Neuron (in vitro differentiated cells): ENCODE results near the gene TGM5.
"Not testable (repeated sequence)": the region's sequence is repeated elsewhere in the genome, so short reads cannot be mapped to it uniquely, and the experiment has no call there.

Experiments
- H2AFZ ChIP-seq: one replicate; pipeline ENCODE4 v1.6.1; 2013; ENCODE audit warnings: low read depth, mild to moderate bottlenecking, inconsistent platforms, low read length, moderate library complexity
- H3K27me3 ChIP-seq: one replicate; pipeline ENCODE4 v1.6.1; 2013; ENCODE audit warnings: low read length; ENCODE audit not compliant: insufficient read depth
- H3K36me3 ChIP-seq: one replicate; pipeline ENCODE4 v1.6.1; 2013; ENCODE audit warnings: low read length; ENCODE audit not compliant: insufficient read depth
- H3K4me1 ChIP-seq: one replicate; pipeline ENCODE4 v1.6.1; 2013; ENCODE audit warnings: low read length; ENCODE audit not compliant: insufficient read depth
- H3K4me3 ChIP-seq: 2 replicates; pipeline ENCODE4 v1.5.1; 2013; ENCODE audit warnings: mild to moderate bottlenecking, low read length, moderate library complexity
- H3K9me3 ChIP-seq: one replicate; pipeline ENCODE4 v1.6.1; 2013; ENCODE audit warnings: low read length

TGM5 gene

DNA sequence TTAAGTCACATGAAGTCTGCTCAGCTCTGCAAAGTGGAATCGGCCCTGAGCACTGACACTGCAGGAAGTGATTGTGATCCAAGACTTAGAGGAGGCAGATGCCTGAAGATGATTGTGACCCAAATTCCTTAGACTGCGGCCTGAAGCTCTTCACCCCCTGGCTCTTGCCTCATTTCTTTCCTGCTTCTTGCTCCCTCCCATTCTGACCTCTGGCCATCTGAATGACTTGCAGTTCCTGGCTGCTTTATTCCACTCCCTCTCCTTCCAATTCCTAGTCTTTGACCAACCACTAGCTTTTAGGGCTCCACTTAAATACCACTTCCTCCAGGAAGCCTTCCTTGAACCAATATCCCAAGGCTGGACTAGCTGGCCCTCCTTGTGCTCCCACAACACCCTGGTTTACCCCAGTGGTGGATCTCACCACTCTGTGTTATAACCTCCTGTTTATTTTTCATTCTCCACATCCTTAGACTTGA, 36.0 kb downstream of the TGM5 start:
- Histone ChIP-seq H3K4me3 (no peak overlapping the region), H3K27me3 (peaks cover 7% of the 10 kb centered on the region), H3K4me1 (no peaks in the 10 kb centered on the region), H3K9me3 (no peaks in the 10 kb centered on the region), H2AFZ (no peak overlapping the region), H3K36me3 (no peaks in the 10 kb centered on the region)

DNA sequence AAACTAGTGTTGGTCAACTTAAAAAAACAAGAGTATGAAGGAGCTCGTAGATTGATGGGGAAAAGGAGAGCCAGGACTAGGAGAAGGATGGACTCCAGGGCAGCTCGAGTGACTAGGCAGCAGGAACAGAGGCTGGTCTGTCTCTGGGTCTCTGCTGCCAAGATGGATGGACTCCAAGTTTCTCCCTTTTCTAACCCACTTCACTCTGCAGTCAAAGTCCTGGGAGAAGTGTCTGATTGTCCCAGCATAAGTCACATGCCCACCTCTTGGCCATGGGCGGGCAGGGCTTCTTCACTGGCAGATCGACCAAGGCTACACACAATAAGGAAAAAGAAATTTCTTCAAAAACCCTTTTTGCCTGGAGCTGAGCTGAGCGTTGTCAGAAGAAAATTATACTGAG, 36.8 kb downstream of the TGM5 start:
- Histone ChIP-seq H3K36me3 (no peaks in the 10 kb centered on the region), H2AFZ (no peak overlapping the region), H3K27me3 (peaks cover 7% of the 10 kb centered on the region), H3K4me1 (no peaks in the 10 kb centered on the region), H3K4me3 (no peak overlapping the region), H3K9me3 (no peaks in the 10 kb centered on the region)

DNA sequence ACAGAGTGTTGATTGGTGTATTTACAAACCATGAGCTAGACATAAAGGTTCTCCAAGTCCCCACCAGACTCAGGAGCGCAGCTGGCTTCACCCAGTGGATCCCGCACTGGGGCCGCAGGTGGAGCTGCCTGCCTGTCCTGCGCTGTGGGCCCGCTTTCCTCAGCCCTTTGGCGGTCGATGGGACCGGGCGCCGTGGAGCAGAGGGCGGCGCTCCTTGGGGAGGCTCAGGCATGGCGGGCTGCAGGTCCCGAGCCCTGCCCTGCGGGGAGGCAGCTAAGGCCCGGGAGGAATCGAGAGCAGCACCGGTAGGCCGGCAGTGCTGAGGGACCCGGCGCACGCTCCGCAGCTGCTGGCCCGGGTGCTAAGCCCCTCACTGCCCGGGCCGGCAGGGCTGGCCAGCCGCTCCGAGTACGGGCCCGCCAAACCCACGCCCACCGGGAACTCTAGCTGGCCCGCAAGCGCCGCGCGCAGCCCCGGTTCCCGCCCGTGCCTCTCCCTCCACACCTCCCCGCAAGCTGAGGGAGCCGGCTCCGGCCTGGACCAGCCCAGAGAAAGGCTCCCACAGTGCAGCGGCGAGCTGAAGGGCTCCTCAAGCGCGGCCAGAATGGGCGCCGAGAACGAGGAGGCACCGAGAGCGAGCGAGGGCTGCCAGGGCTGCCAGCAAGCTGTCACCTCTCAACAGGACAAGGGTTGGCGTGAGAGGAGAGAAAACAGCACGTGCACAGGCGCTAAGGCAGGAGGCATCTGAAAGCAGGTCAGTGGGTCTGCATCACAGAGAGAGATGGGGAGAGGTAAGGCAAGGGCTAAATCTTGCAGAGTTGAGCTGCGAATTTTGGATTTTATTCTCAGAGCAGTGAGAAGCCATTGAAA, 40.1 kb downstream of the TGM5 start:
- Histone ChIP-seq H3K27me3 (peaks cover 4% of the 10 kb centered on the region), H3K36me3 (no peaks in the 10 kb centered on the region), H3K4me1 (no peaks in the 10 kb centered on the region), H3K9me3 (no peaks in the 10 kb centered on the region), H2AFZ (no peak overlapping the region), H3K4me3 (no peak overlapping the region)

GRCh38 chr15:43225950-43226255, 40.8 kb downstream of the TGM5 start:
- H3K36me3 ChIP-seq, H3K27me3 ChIP-seq, H3K9me3 ChIP-seq, H3K4me3 ChIP-seq, H3K4me1 ChIP-seq, H2AFZ ChIP-seq: not testable (repeated sequence)

GRCh38 chr15:43225201-43225949, 41.4 kb downstream of the TGM5 start:
- no peaks in the 10 kb centered on the region for H3K4me1 ChIP-seq
- H2AFZ ChIP-seq = no peak overlapping the region

DNA sequence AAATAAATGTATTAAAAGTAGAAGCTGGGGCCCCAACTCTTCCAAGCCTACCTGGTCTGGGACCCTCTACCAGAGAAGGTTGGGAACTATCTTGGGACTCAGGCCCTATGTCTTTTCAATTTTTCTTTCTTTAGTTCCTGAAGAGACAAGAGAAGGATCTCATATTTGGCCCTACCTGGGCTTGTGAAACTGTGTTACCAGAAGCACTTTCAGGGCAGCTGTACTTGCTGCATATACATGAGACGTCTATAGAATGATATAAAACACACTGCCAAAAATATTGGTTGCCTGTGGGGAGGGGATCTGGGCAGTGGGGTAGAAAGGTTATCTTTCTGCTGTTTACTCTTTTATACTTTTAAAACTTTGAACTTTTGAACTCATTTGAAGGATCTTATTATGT, 45.3 kb downstream of the TGM5 start:
- Histone ChIP-seq H3K4me1 (peaks cover 5% of the 10 kb centered on the region), H3K9me3 (no peaks in the 10 kb centered on the region), H2AFZ (no peak overlapping the region), H3K4me3 (no peak overlapping the region), H3K36me3 (no peaks in the 10 kb centered on the region), H3K27me3 (peaks cover 2% of the 10 kb centered on the region)

More at GRCh38 chr15:43225201-43225949, 41.4 kb downstream of the TGM5 start:
- H3K4me3 ChIP-seq = no peak overlapping the region
- H3K9me3 ChIP-seq = no peaks in the 10 kb centered on the region
- peaks cover 6% of the 10 kb centered on the region for H3K27me3 ChIP-seq
- no peaks in the 10 kb centered on the region for H3K36me3 ChIP-seq

- H3K4me3 ChIP-seq = no peak within 1 kb of the TSS
Observed at GRCh38 chr15:43220991-43221403, 45.7 kb downstream of the TGM5 start, which contains the start of gene EPB42. Gene EPB42 (minus strand): TSS chr15:43221018. CDS start chr15:43220825, 193 bp downstream.

DNA sequence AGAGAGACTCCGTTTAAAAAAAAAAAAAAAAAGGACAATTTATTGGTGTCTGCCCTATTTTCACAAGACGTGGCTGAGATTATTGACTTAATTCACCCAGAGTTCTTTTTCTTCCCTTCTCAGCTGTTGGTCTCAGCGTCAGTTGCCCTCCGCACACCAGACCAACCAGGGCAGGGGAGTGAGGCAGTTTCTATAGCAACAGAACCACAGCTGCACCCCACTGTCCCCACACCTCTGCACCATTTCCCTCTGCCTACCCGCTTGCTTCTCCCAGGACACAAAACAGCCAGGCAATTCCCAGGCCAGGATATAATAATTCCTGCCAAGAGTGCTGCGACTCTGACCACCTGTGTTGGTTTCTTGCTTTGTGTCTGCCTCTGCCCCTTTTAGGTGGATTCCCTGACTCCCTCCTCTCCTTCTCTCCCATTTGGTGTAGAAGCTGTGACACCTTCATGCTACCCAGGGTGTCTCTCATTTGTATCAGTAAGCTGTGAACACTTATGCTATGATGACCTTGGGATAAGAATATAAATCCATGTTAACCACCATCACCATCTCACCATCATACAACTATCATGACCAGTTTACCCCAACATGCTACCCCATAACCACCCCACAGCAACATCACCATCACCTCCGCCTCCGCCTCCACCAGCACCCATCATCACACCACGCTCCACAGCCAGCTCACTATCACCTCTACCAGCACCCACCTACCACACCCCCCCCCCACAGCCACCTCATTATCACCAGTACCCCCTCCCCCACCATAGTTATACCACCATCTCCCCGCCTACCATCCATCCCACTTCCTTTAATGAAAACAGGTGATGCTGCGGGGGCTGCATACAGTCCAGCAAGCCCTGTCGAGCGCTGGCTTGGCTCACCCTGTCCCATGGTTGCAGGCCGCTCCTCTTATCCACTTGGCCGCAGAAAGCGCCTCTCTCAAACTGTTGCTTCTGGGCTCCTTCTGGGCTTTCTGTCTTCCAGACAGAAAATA, 46.5 kb downstream of the TGM5 start:
- Histone ChIP-seq H3K27me3 (peaks cover 2% of the 10 kb centered on the region), H3K9me3 (no peaks in the 10 kb centered on the region), H3K4me3 (no peak overlapping the region), H2AFZ (no peak overlapping the region), H3K36me3 (no peaks in the 10 kb centered on the region), H3K4me1 (peaks cover 5% of the 10 kb centered on the region)

More at GRCh38 chr15:43220991-43221403, 45.7 kb downstream of the TGM5 start, which contains the start of gene EPB42:
- H2AFZ ChIP-seq = no peak within 1 kb of the TSS
- H3K9me3 ChIP-seq = no peaks in the 10 kb centered on the region
- H3K4me1 ChIP-seq = peaks cover 5% of the 10 kb centered on the region
- no peaks in the 10 kb centered on the region for H3K36me3 ChIP-seq
- H3K27me3 ChIP-seq = peaks cover 2% of the 10 kb centered on the region

DNA sequence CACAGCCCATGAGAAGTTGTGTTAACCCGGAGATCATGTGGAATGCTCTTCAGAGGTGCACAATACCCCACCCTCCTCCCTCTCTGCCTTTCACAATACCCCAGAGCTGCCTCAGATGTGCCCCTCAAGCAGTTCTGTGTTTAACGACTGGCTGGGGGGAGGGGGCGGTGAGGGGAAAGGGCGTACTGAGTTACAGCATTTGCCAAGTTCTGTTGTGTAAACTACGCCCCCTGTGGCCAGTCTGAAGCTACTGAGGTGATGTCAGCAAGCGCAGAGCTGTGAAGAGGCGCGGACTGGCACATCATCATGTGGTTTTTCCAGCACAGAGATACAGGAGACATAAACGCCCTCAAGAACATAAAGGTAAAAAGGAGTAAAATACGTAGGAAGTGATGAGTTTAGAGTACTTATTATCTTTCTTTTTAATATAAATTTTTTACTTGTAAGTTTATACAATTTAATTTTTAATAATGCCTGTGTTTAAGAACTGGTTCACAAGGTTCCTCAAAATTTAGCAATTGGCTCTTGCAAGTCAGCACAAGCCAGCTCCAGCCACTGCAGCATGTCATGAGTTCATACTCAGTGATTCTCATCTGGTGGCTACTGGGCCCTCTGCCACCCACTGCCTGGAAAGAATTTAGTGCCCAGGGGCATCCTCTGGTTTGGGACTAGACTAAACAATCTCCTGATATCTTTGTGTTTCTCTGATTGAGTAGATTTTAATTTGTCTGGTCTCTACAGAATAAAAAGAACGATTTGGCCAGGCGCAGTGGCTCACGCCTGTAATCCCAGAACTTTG, 47.6 kb downstream of the TGM5 start:
- Histone ChIP-seq H3K27me3 (peaks cover 2% of the 10 kb centered on the region), H3K9me3 (no peaks in the 10 kb centered on the region), H3K4me1 (peaks cover 5% of the 10 kb centered on the region), H3K4me3 (no peak overlapping the region), H3K36me3 (no peaks in the 10 kb centered on the region), H2AFZ (no peak overlapping the region)

GRCh38 chr15:43215961-43216360, 50.8 kb downstream of the TGM5 start:
- H3K36me3 ChIP-seq = no peaks in the 10 kb centered on the region
- H3K4me1 ChIP-seq = peaks cover 5% of the 10 kb centered on the region
- H2AFZ ChIP-seq = no peak overlapping the region
- H3K4me3 ChIP-seq = no peak overlapping the region
- H3K27me3 ChIP-seq = no peaks in the 10 kb centered on the region
- no peaks in the 10 kb centered on the region for H3K9me3 ChIP-seq

DNA sequence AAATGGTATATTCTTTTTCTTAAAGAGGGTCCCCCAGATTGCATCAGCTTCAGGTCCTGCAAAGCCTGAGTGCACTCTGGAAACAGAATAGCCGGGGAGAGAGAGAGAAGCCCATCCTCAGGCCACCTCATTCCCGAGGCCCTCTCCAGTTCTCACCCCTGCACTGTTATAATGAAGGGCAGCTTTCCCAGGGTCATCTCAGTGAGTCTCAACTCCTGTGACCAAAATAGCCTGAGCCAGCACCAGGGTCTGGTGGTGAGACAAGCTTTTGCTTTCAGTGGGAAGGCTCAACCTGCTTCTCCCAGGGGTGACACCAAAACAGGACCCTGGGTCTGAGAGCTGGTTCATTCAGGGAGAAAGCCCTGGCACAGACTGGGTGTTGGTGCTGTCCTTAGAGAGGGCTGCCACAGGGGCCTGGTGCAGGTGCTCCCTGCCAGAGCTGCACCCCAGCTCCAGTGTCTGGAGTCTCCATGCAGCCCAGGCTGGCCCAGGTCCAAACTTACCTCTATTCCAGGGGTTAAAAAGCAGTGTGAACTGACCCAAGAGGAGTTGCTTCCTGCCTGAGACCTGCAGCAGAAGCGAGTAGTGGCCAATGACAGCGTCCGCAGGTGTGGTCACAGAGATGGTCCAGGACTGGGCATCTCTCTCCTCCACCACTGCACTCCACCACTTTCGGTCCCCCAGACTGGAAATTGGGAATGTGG, 52.0 kb downstream of the TGM5 start:
- Histone ChIP-seq H3K9me3 (no peaks in the 10 kb centered on the region), H3K4me3 (no peak overlapping the region)

More for the DNA sequence above, 52.0 kb downstream of the TGM5 start:
- H3K27me3 ChIP-seq = peaks cover 5% of the 10 kb centered on the region
- no peak overlapping the region for H2AFZ ChIP-seq
- peaks cover 5% of the 10 kb centered on the region for H3K4me1 ChIP-seq
- no peaks in the 10 kb centered on the region for H3K36me3 ChIP-seq
